Measurements from ENCODE around the gene SEPTIN10. TPM values are rescaled to one million over a fixed set of nuclear protein-coding genes. Genes with fewer than 3 reads are reported as not detected.
"Not testable (repeated sequence)": the region's sequence is repeated elsewhere in the genome, so short reads cannot be mapped to it uniquely, and the experiment has no call there.

Gene SEPTIN10
- polyA plus RNA-seq, 3 donors, result 97.8 to 108 (median 103) TPM

GRCh38 chr2:109637749-109638570, 24.2 kb upstream of the SEPTIN10 start:
- DNase-seq, result no peak

- no peak for DNase-seq
Observed at GRCh38 chr2:109636317-109636716, 22.6 kb upstream of the SEPTIN10 start.

- no peak for DNase-seq
Observed at GRCh38 chr2:109635426-109636304, 21.9 kb upstream of the SEPTIN10 start.

- no peak for DNase-seq
Observed at GRCh38 chr2:109633284-109633961, 19.7 kb upstream of the SEPTIN10 start.

GRCh38 chr2:109632158-109632789, 18.5 kb upstream of the SEPTIN10 start:
- no peak for DNase-seq

- DNase-seq, result no peak
Observed at GRCh38 chr2:109631741-109632140, 18.0 kb upstream of the SEPTIN10 start.

- DNase-seq, result no peak
Observed at GRCh38 chr2:109630441-109631430, 17.0 kb upstream of the SEPTIN10 start.

GRCh38 chr2:109629867-109630266, 16.1 kb upstream of the SEPTIN10 start:
- no peak for DNase-seq

GRCh38 chr2:109628321-109628720, 14.6 kb upstream of the SEPTIN10 start:
- not testable (repeated sequence) for DNase-seq

GRCh38 chr2:109624339-109624738, 10.6 kb upstream of the SEPTIN10 start:
- no peak for DNase-seq

GRCh38 chr2:109623923-109624322, 10.2 kb upstream of the SEPTIN10 start:
- DNase-seq, result no peak

- no peak for DNase-seq
Observed at GRCh38 chr2:109623297-109623696, 9.5 kb upstream of the SEPTIN10 start.

GRCh38 chr2:109619032-109619615, 5.4 kb upstream of the SEPTIN10 start:
- DNase-seq, result no peak

- no peak for DNase-seq
Observed at GRCh38 chr2:109616184-109616583, 2.4 kb upstream of the SEPTIN10 start.

GRCh38 chr2:109615637-109616144, 1.9 kb upstream of the SEPTIN10 start:
- DNase-seq, result no peak

- peak; percentile 22 for DNase-seq
Observed at GRCh38 chr2:109614715-109615636, 1.2 kb upstream of the SEPTIN10 start.

GRCh38 chr2:109613081-109613921, 465 bp downstream of the SEPTIN10 start:
- peak; percentile 48 for DNase-seq
